Prostate gland (tissue), 2 donors: ENCODE measurements around the gene TUBGCP3.

Experiments
- CTCF ChIP-seq, 4 experiments: fragments of 200-600 bp in 2 of 4; fragments of 450-650 bp in 2 of 4; sonication (generic) in 2 of 4; IDR thresholded peaks; 1 replicate in 3 of 4; 2 replicates in 1 of 4; pipeline ENCODE4 v1.5.1; 2016 to 2019; ENCODE audit warnings: antibody characterized with exemption in 4 of 4, mild to moderate bottlenecking in 2 of 4, moderate library complexity in 2 of 4
- POLR2A ChIP-seq: fragments of 450-650 bp; IDR thresholded peaks from one replicate; pipeline ENCODE4 v1.6.1; 2016; ENCODE audit warnings: antibody characterized with exemption, mild to moderate bottlenecking

DNA sequence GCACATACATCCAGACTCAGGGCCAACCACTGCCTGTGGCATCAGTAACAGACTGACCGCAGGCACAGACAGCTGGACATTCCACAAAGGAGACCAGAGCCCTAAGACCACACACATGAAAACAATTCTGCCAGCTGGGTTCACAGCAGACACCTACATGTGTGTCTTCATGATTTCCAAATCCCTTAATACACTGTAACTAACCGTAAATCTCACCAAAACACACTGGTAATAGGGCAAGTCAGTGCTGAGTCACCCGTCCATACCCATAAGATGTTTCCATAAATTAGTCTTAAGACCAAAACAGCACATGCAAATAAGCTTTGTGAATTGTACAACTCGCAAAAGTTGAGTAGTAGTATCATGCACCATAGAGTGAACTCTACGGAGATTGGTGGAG is 65.4 kb downstream of the TUBGCP3 start:
- TF ChIP-seq CTCF (IDR thresholded peaks at IDR 0.05), result no peak
- TF ChIP-seq POLR2A, result no peak
